Stimulated activated CD8-positive, alpha-beta memory T cell treated with anti-CD3 and anti-CD28 coated beads, Interleukin-12 subunit alpha, Interleukin-12 subunit beta, amount 100 ng/mL, for 24 hours (primary cell): Measurements from ENCODE around the gene TAX1BP1.

Experiments used
- DNase-seq: peaks from one replicate; pipeline ENCODE4 v3.0.0-alpha.2; 2020; ENCODE audit errors: extremely low read depth

Gene TAX1BP1

GRCh38 chr7:27781188-27781587 lies 41.2 kb downstream of the TAX1BP1 start:
- no peak for DNase-seq

GRCh38 chr7:27782849-27783248 lies 42.9 kb downstream of the TAX1BP1 start:
- no peak for DNase-seq

GRCh38 chr7:27784399-27785053 lies 44.6 kb downstream of the TAX1BP1 start:
- no peak for DNase-seq

- no peak for DNase-seq
These were observed 48.5 kb downstream of the TAX1BP1 start for GRCh38 chr7:27788437-27788836.

- DNase-seq = no peak
These were observed 53.8 kb downstream of the TAX1BP1 start for GRCh38 chr7:27793780-27794179.

GRCh38 chr7:27795977-27796376 lies 56.0 kb downstream of the TAX1BP1 start:
- no peak for DNase-seq

GRCh38 chr7:27799212-27799611 lies 59.2 kb downstream of the TAX1BP1 start:
- no peak for DNase-seq

- no peak for DNase-seq
These were observed 63.0 kb downstream of the TAX1BP1 start for GRCh38 chr7:27802999-27803398.

GRCh38 chr7:27804139-27804538 lies 64.2 kb downstream of the TAX1BP1 start:
- no peak for DNase-seq

- DNase-seq = no peak
These were observed 68.7 kb downstream of the TAX1BP1 start for GRCh38 chr7:27808626-27809025.

- no peak for DNase-seq
These were observed 70.2 kb downstream of the TAX1BP1 start for GRCh38 chr7:27810186-27810585.

- DNase-seq = no peak
These were observed 72.7 kb downstream of the TAX1BP1 start for GRCh38 chr7:27812706-27813105.

GRCh38 chr7:27822245-27822644 lies 82.3 kb downstream of the TAX1BP1 start:
- DNase-seq = no peak

GRCh38 chr7:27825891-27826290 lies 85.9 kb downstream of the TAX1BP1 start:
- no peak for DNase-seq

GRCh38 chr7:27826357-27826756 lies 86.4 kb downstream of the TAX1BP1 start:
- no peak for DNase-seq

- no peak for DNase-seq
These were observed 94.4 kb downstream of the TAX1BP1 start for GRCh38 chr7:27834179-27834921.

- no peak for DNase-seq
These were observed 95.4 kb downstream of the TAX1BP1 start for GRCh38 chr7:27835376-27835775.

GRCh38 chr7:27836536-27836935 lies 96.6 kb downstream of the TAX1BP1 start:
- DNase-seq = no peak

- DNase-seq = no peak
These were observed 99.1 kb downstream of the TAX1BP1 start for GRCh38 chr7:27839099-27839498.

GRCh38 chr7:27840313-27840712 lies 100.4 kb downstream of the TAX1BP1 start:
- DNase-seq = no peak

GRCh38 chr7:27840760-27841364 lies 100.9 kb downstream of the TAX1BP1 start:
- DNase-seq = no peak

- no peak for DNase-seq
These were observed 102.2 kb downstream of the TAX1BP1 start for GRCh38 chr7:27842094-27842692.

GRCh38 chr7:27842851-27843250 lies 102.9 kb downstream of the TAX1BP1 start:
- no peak for DNase-seq
